Upper lobe of left lung (tissue), 4 donors: ENCODE data around the gene KIDINS220.

ENCODE experiments used
- CTCF ChIP-seq, 6 experiments: fragments of 450-650 bp in 4 of 6; fragments of 200-600 bp in 2 of 6; sonication (generic) in 2 of 6; IDR thresholded peaks; one replicate each; pipeline ENCODE4 v1.5.1; 2016 to 2019; ENCODE audit warnings: antibody characterized with exemption in 6 of 6
- POLR2AphosphoS5 ChIP-seq, 2 donors: sonication (generic); formaldehyde crosslinking; IDR thresholded peaks; one replicate each; pipeline ENCODE4 v1.5.1; 2017; ENCODE audit warnings: antibody characterized with exemption in 2 of 2

DNA sequence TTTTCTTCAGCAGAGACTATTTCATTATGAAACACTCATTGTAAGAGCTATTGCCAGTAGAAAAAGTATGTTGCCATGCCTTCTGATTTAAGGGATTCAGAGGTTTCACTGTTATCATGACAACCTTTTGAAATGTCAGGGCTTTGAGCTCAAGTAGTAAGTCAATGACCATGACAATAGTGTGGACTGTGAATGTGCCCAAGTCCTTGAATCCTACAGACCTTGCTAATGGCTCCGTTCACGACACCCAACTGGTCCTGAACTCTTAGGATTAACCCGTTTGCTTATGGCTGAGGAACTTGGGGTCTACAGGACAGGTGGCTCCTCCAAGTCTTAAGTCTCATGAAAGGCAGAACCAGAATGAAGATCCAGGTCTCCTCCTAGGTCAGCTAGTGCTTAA, 17.6 kb upstream of the KIDINS220 start:
- TF ChIP-seq POLR2AphosphoS5 (IDR thresholded peaks at IDR 0.05) (no peak), CTCF (IDR thresholded peaks at IDR 0.05) (no peak)
